Coronary artery (tissue), 2 donors: ENCODE data around the gene BEGAIN.
A peak's percentile ranks its signal among the peaks of the same experiment; 100 is the strongest.

ENCODE experiments used
- DNase-seq: peaks from one replicate; pipeline ENCODE4 v3.0.0-alpha.2; 2017; ENCODE audit warnings: low spot score
- H3K27ac ChIP-seq, 2 donors: fragments of 200-600 bp; sonication (generic); one replicate each; pipeline ENCODE4 v1.5.1; 2016 to 2019
- H3K4me3 ChIP-seq: fragments of 200-600 bp; sonication (generic); 2 replicates; pipeline ENCODE4 v1.5.1; 2016; ENCODE audit warnings: mild to moderate bottlenecking, moderate library complexity
- CTCF ChIP-seq: fragments of 200-600 bp; sonication (generic); IDR thresholded peaks from one replicate; pipeline ENCODE4 v1.5.1; 2019; ENCODE audit warnings: antibody characterized with exemption

The BEGAIN gene

DNA sequence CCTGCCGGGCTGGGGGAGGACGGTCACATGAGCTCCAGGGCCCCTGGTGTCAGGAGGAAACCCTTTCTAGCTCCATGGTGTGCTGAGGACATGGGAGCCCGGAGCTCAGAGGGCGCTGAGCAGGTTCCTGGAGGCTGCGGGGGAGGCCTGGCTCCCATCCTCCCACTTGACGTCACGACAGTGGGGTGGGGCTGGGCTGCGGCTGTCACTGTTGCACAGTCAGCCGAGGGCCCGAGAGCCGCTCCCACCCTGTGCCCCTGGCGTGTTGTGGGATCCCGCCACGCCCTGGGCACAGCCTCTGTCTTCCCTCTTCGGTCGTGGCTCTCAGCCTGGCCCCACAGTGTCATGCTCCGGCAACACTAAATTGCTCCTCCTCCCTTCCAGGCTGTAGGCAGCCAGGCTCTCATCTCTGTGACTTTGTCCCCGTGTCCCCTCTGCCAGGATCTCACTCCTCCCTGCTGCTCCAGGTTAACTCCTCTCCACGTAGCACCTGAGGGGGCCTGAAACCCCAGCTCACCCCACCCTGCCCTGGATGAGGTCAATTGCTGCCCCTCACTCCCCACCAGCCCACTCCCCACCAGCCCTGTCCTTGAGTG, 33.0 kb downstream of the BEGAIN start:
- H3K27ac ChIP-seq, result peak overlapping the region in 1 of 2 donors; percentile 23
- TF ChIP-seq CTCF, result no peak
- DNase-seq, result no peak
- peak overlapping the region; percentile 45 for H3K4me3 ChIP-seq

GRCh38 chr14:100553471-100553870, 33.7 kb downstream of the BEGAIN start:
- Histone ChIP-seq H3K4me3 (no peak overlapping the region), H3K27ac (no peak overlapping the region)
- no peak for TF ChIP-seq CTCF
- no peak for DNase-seq

DNA sequence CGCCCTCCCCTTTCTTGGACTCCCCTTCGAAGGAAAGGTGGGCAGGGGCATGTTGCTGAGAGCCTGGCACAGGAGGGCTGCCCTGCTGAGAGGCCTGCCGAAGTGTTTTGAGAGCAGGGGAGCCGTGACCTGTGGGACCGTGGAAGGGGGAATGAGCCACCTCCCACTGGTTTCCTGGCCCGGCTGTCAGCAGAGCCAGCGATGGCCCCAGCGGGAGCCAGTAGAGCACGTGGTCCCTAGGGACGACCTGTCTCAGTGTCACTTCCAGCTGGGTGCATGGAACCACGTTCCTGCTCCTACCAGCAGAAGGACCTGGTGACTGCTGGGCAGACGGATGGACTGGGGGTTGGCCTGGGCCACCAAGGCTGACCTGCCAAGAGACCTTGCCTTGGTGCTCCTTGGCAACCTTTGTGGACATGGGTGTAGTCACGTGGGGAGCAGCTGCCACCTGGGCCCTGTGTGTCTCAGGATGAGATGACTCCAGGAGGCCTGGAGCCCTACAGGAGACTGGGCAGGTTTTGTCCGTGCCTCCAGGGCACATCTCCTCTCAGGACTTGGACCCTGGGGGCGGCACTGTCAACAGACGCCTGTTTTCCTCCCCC, 34.6 kb downstream of the BEGAIN start:
- no peak for DNase-seq
- H3K4me3 ChIP-seq, result no peak overlapping the region
- no peak overlapping the region for H3K27ac ChIP-seq
- TF ChIP-seq CTCF, result no peak

GRCh38 chr14:100551056-100551455, 36.2 kb downstream of the BEGAIN start:
- Histone ChIP-seq H3K27ac (no peak overlapping the region), H3K4me3 (no peak overlapping the region)
- no peak for TF ChIP-seq CTCF
- DNase-seq, result no peak

GRCh38 chr14:100549834-100550625, 37.2 kb downstream of the BEGAIN start:
- DNase-seq, result no peak
- no peak overlapping the region for H3K4me3 ChIP-seq
- TF ChIP-seq CTCF, result no peak
- no peak overlapping the region for H3K27ac ChIP-seq

DNA sequence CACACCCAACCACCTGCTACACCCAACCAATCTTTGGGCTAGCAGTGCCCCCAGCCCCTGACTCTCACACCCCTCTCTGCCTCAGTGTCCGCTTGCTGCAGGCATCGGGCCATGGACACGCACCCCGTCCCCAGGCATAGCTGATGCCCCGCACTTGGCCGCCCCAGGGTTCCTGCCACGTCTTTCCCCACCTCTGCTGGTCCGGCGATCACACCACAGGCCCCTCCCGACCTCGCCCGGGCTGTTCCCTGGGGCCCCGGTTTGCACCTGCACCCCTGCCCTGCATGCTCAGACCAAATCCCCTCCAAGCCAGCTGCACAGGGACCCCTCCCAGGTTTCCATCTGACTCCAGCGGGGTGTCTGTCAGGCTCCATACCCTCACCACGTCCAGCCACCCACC, 38.3 kb downstream of the BEGAIN start:
- H3K4me3 ChIP-seq, result no peak overlapping the region
- no peak overlapping the region for H3K27ac ChIP-seq
- no peak for TF ChIP-seq CTCF
- no peak for DNase-seq

DNA sequence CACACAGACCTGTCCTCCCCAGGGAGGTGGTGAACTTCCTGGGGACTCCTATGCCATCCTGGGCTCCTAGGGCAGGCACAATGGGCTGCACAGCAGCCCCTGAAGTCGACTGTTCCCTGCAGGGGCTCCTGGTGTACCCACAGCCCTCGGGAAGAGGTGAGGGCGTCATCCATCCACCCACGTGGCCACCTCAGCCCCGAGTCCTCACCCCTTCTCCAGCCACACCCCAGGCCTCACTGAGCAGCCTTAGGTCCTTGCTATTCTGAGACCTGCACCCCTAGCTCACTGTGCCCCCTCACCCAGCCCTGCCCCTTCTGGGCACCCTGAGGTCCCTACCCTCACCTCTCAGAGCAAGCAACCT, 38.9 kb downstream of the BEGAIN start:
- no peak for DNase-seq
- TF ChIP-seq CTCF, result no peak
- Histone ChIP-seq H3K4me3 (no peak overlapping the region), H3K27ac (no peak overlapping the region)
